ENCODE results near the gene ARSB. TPM values are rescaled to one million over a fixed set of nuclear protein-coding genes. Genes with fewer than 3 reads are reported as not detected.

ARSB gene
- total and polyA plus RNA-seq, 9 of the 15 experiments (the other 6 are each of a cell fraction or from before 2014, with no cell fraction given), result 0.52 to 4.6 (median 2.4) TPM

DNA sequence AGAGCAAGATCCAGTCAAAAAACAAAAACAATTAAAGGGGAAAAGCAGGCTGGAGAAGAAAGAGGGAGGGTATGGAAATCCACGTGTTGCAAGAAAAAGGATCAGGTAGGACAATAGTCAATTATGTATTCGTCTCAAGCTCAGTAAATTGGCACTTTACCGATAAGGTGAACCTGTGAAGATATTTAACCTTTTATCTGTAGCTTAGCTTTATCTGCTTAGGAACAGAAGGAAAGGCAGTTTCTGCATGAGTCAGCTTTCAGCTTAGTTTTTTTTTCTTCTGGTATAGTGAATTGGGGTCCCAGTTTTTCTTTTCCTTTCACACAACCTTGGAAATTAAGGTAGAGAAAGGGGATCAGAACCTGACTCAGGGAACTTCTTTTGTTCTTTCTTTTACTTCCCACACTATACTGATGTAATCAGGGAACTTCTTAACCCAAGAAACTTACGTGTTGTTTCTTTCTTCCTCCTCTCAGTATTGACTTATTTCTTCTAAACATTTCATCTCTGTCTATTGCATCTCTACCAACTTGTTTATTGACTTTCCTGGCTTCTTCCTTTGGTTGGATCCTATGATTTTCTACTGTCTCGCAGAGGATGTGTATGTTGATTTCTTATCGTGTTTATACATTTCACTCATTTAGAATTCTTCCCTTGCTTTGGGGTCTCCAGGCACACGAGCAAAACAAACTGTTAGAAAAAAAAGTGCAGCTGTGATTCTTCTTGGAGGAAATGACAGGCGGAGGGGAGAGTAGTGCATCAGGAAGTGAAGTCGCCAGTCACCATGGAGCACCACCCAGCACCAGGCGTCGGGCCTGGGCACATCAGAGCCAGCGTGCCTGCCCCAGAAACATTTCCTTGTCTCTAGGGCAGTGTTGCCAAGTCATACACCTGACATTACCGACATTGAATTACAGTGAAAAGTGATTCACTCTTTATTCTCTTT lies 213.6 kb downstream of the ARSB start (continued):
- TF ChIP-seq, protein P1, sequence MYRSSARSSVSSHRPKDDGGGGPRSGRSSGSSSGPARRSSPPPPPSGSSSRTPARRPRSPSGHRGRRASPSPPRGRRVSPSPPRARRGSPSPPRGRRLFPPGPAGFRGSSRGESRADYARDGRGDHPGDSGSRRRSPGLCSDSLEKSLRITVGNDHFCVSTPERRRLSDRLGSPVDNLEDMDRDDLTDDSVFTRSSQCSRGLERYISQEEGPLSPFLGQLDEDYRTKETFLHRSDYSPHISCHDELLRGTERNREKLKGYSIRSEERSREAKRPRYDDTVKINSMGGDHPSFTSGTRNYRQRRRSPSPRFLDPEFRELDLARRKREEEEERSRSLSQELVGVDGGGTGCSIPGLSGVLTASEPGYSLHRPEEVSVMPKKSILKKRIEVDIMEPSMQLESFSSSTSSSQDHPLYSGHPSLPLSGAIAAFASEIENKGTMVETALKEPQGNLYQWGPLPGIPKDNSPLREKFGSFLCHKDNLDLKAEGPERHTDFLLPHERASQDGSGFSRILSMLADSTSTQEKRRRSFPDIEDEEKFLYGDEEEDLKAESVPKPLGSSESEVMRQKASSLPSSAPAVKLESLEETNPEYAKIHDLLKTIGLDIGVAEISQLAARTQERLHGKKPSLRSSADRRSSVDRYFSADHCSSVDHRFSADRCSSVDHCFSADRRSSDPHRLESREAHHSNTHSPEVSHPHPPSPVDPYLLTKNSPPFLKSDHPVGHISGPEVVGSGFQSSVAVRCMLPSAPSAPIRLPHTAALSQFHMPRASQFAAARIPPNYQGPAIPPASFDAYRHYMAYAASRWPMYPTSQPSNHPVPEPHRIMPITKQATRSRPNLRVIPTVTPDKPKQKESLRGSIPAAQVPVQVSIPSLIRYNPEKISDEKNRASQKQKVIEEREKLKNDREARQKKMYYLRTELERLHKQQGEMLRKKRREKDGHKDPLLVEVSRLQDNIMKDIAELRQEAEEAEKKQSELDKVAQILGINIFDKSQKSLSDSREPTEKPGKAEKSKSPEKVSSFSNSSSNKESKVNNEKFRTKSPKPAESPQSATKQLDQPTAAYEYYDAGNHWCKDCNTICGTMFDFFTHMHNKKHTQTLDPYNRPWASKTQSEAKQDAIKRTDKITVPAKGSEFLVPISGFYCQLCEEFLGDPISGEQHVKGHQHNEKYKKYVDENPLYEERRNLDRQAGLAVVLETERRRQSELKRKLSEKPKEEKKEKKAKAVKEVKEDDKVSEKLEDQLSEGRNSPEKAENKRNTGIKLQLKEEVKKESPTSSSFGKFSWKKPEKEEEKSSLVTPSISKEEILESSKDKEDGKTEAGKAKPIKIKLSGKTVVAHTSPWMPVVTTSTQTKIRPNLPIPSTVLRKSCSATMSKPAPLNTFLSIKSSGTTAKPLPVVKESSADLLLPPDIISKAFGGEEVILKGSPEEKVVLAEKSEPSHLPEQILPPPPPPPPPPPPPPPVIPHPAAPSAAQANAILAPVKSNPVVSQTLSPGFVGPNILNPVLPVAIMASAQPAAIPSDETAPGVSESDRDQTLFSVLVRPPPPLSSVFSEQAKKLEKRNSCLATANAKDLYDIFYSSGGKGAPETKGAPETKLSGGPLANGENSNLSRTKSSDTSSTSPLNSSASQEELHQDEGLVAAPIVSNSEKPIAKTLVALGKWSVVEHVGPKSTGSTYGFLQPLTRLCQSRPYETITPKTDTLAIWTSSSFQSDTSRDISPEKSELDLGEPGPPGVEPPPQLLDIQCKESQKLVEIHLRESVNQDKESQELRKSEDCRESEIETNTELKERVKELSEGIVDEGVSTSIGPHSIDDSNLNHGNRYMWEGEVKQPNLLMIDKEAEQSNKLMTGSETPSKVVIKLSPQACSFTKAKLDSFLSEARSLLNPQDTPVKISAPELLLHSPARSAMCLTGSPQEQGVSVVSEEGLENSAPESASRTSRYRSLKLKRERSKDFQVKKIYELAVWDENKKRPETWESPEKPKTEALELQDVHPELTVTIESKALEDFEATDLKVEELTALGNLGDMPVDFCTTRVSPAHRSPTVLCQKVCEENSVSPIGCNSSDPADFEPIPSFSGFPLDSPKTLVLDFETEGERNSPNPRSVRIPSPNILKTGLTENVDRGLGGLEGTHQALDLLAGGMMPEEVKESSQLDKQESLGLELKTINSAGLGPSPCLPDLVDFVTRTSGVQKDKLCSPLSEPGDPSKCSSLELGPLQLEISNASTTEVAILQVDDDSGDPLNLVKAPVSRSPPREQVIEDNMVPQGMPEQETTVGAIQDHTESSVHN (IDR thresholded peaks at IDR 0.05; ENCODE audit: borderline replicate concordance in 1 of 2, low read depth in 1 of 2), result 0 out of 4 replicates have a peak, but pooled peaks of 1 of the 2 experiments have one; percentile 40
- TF ChIP-seq SPI1 (IDR thresholded peaks at IDR 0.05; ENCODE audit: borderline replicate concordance, low read depth, low read length) (no peak), GTF2E2 (tag; IDR thresholded peaks at IDR 0.05) (no peak), RFX7 (CRISPR knock-in tag; IDR thresholded peaks at IDR 0.05) (no peak), XRCC5 (IDR thresholded peaks at IDR 0.05; ENCODE audit: low read depth, low read length) (no peak), ZNF57 (CRISPR knock-in tag; IDR thresholded peaks at IDR 0.05) (no peak), NCOA1 (IDR thresholded peaks at IDR 0.05; ENCODE audit: low read depth) (peak; percentile 69; the same call in 1 of the 2 replicates), RNF2 (IDR thresholded peaks at IDR 0.05) (peak; percentile 71; the same call in 1 of the 2 replicates), SAFB2 (IDR thresholded peaks at IDR 0.05; ENCODE audit: borderline replicate concordance, low read depth, low read length, severe bottlenecking) (no peak), KAT2B (IDR thresholded peaks at IDR 0.05; ENCODE audit: low read depth, low read length) (no peak), RBM22 (IDR thresholded peaks at IDR 0.05; ENCODE audit: low read depth, low read length, poor library complexity, severe bottlenecking) (no peak), CAMTA2 (CRISPR knock-in tag; conservative IDR thresholded peaks at IDR 0.05) (no peak), ETS2 (tag; IDR thresholded peaks at IDR 0.05; ENCODE audit: borderline replicate concordance, poor library complexity, severe bottlenecking) (no peak), PML (IDR thresholded peaks at IDR 0.05; ENCODE audit: low read length) (peak; percentile 69; the same call in 1 of the 2 replicates), TFAM (CRISPR knock-in tag; conservative IDR thresholded peaks at IDR 0.05) (no peak)
- TF ChIP-seq, protein P2, sequence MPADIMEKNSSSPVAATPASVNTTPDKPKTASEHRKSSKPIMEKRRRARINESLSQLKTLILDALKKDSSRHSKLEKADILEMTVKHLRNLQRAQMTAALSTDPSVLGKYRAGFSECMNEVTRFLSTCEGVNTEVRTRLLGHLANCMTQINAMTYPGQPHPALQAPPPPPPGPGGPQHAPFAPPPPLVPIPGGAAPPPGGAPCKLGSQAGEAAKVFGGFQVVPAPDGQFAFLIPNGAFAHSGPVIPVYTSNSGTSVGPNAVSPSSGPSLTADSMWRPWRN (IDR thresholded peaks at IDR 0.05; ENCODE audit: low read depth), result 0 out of 2 replicates have a peak, but pooled peaks have one; percentile 44
- TF ChIP-seq, protein P3, sequence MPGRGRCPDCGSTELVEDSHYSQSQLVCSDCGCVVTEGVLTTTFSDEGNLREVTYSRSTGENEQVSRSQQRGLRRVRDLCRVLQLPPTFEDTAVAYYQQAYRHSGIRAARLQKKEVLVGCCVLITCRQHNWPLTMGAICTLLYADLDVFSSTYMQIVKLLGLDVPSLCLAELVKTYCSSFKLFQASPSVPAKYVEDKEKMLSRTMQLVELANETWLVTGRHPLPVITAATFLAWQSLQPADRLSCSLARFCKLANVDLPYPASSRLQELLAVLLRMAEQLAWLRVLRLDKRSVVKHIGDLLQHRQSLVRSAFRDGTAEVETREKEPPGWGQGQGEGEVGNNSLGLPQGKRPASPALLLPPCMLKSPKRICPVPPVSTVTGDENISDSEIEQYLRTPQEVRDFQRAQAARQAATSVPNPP (IDR thresholded peaks at IDR 0.05; ENCODE audit: borderline replicate concordance, insufficient read depth, insufficient read length), result no peak

Measured in K562 (cell line).